Subcutaneous abdominal adipose tissue (tissue), 5 donors: Measurements from ENCODE around the gene RAB38.

Experiments used
- H3K27ac ChIP-seq: one replicate; pipeline ENCODE4 v1.7.0; 2013; ENCODE audit warnings: low read depth, mild to moderate bottlenecking, inconsistent platforms, low read length, moderate library complexity
- H3K27me3 ChIP-seq, 5 donors: one replicate each; pipeline ENCODE4 v1.7.0; 2013; ENCODE audit warnings: low read length in 5 of 5, inconsistent platforms in 1 of 5; ENCODE audit not compliant: control insufficient read depth in 5 of 5, insufficient read depth in 4 of 5
- H3K36me3 ChIP-seq, 5 donors: one replicate each; pipeline ENCODE4 v1.7.0; 2013; ENCODE audit warnings: low read length in 5 of 5; ENCODE audit not compliant: control insufficient read depth in 5 of 5, insufficient read depth in 5 of 5
- H3K4me1 ChIP-seq, 5 donors: one replicate each; pipeline ENCODE4 v1.7.0; 2013; ENCODE audit warnings: low read length in 5 of 5, mild to moderate bottlenecking in 3 of 5, moderate library complexity in 1 of 5; ENCODE audit not compliant: control insufficient read depth in 5 of 5, insufficient read depth in 5 of 5
- H3K4me3 ChIP-seq, 5 donors: one replicate each; pipeline ENCODE4 v1.7.0; 2013; ENCODE audit warnings: low read length in 5 of 5, low read depth in 1 of 5
- H3K9ac ChIP-seq, 5 donors: one replicate each; pipeline ENCODE4 v1.7.0; 2013; ENCODE audit warnings: low read length in 5 of 5, mild to moderate bottlenecking in 4 of 5, moderate library complexity in 3 of 5
- H3K9me3 ChIP-seq, 5 donors: one replicate each; pipeline ENCODE4 v1.7.0; 2013; ENCODE audit warnings: low read length in 5 of 5; ENCODE audit not compliant: control insufficient read depth in 5 of 5
- donor health status: healthy.
- donor health status: healthy.
- donor health status: healthy.
- donor health status: healthy.
- donor health status: healthy.

RAB38 gene

DNA sequence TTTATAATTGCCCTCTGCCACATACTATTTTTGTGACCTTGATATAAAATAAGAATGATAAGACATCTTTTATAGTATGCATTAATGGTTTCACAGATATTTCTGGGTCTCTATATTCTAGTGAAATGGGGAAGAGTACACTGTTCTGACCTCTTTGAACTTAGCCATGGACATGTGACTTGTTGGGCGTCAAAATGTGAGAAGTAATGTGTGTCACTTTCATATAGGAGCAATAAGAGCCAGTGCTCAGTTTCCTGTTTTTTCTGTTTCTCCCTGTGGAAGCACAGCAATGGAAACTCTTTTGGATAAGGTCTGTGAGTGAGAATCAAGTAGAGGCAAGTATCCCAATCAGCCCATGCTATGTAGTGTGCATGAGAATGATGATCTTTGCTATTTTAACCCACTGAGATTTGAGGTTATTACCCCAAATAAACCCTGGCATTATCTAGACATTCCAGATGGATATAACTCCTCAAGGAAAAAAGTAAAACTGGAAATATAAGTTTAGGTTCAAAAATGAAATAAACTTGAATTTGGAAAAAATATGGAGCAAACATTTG is 60.7 kb downstream of the RAB38 start:
- no peak overlapping the region for H3K27ac ChIP-seq

DNA sequence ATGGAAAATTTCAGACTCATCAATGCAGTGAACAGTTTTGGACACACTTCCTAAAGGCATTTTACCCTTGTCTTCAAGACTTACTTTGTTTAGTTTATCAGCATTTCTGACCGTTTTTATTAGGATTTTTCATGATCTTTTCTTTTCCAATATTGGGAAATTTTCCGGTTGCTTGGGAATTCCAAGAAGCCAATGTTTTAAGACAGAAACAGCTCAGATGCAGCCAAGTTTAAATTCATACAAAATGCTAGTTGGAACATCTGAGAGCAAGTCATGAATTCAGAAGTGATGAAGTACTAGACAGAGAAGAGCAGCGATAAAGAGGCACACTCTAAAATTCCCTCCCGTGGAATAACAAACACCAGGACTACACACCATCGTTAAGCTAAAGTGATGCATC is 68.6 kb downstream of the RAB38 start:
- H3K9me3 ChIP-seq: no peaks in the 10 kb centered on the region
- H3K27ac ChIP-seq: no peak overlapping the region
- no peak overlapping the region for H3K4me3 ChIP-seq
- H3K4me1 ChIP-seq: peaks cover 0 to 3% (median 0%) of the 10 kb centered on the region in 5 donors
- no peaks in the 10 kb centered on the region for H3K36me3 ChIP-seq
- H3K27me3 ChIP-seq: no peaks in the 10 kb centered on the region
- H3K9ac ChIP-seq: no peak overlapping the region

More for the DNA sequence above, 60.7 kb downstream of the RAB38 start:
- Histone ChIP-seq H3K9ac (no peak overlapping the region), H3K4me1 (no peaks in the 10 kb centered on the region), H3K9me3 (no peaks in the 10 kb centered on the region), H3K27me3 (no peaks in the 10 kb centered on the region), H3K4me3 (no peak overlapping the region), H3K36me3 (no peaks in the 10 kb centered on the region)

DNA sequence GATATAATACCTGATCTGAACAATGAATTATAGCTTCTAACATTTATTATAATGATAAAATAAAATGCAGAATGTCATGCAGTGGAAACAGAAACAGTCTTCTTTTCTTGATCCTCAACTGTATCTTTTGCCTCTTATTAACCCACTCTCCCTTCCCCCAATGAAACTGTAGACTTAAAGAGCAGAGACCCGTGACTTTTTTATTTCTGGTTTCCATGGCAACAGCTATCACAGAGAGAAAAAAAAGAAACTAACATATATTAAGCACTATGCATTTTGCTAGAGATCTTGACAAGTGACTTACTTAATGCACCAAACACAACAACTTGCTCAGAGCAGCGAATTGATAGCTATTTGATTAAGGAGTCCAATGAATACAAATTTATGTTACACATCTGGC is 69.3 kb downstream of the RAB38 start:
- Histone ChIP-seq H3K4me3 (no peak overlapping the region), H3K9me3 (no peaks in the 10 kb centered on the region), H3K36me3 (no peaks in the 10 kb centered on the region), H3K27me3 (no peaks in the 10 kb centered on the region), H3K4me1 (peaks cover 0 to 3% (median 0%) of the 10 kb centered on the region in 5 donors), H3K27ac (no peak overlapping the region), H3K9ac (no peak overlapping the region)

DNA sequence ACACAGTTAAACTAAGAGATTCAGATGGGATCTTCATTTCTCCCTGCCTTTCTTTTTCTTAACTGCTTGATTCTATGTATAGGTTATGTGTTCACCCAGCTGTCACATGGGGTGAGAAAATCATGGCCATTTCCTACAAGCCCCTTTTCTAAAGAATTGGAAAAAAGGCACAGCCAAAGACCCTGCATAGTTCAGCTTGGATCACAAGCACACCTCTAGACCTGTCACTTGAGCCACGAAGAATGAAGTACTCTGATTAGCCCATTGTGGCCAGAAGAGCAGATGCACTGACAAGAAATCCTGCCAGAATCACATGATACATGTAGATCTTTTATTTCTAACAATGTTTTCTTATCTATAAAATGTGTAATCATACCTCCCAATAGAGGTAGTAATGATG is 69.7 kb downstream of the RAB38 start:
- Histone ChIP-seq H3K36me3 (no peaks in the 10 kb centered on the region), H3K9ac (no peak overlapping the region), H3K9me3 (no peaks in the 10 kb centered on the region), H3K27me3 (no peaks in the 10 kb centered on the region), H3K27ac (no peak overlapping the region), H3K4me1 (peaks cover 0 to 5% (median 0%) of the 10 kb centered on the region in 5 donors), H3K4me3 (no peak overlapping the region)

DNA sequence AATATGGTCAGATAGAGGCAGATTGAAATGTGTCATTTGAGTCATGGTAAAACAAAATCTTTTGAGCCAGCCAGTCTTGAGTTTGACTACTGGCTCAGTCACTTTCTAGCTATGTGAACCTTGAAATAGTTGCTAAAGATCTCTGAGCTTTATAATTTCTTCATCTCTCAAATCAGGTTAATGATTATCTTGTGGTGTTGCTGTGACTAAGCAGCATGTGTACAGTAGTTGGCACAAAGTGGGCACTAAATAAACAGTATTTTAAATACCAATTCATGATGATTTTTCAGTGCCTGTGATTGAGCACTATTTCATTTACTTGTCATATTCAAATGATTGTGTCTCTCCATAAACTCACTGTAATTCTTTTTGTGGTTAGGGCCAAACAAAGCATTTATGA is 70.8 kb downstream of the RAB38 start:
- Histone ChIP-seq H3K9ac (no peak overlapping the region), H3K4me1 (peaks cover 0 to 5% (median 0%) of the 10 kb centered on the region in 5 donors), H3K27ac (no peak overlapping the region), H3K27me3 (no peaks in the 10 kb centered on the region), H3K9me3 (no peaks in the 10 kb centered on the region), H3K4me3 (no peak overlapping the region), H3K36me3 (no peaks in the 10 kb centered on the region)

DNA sequence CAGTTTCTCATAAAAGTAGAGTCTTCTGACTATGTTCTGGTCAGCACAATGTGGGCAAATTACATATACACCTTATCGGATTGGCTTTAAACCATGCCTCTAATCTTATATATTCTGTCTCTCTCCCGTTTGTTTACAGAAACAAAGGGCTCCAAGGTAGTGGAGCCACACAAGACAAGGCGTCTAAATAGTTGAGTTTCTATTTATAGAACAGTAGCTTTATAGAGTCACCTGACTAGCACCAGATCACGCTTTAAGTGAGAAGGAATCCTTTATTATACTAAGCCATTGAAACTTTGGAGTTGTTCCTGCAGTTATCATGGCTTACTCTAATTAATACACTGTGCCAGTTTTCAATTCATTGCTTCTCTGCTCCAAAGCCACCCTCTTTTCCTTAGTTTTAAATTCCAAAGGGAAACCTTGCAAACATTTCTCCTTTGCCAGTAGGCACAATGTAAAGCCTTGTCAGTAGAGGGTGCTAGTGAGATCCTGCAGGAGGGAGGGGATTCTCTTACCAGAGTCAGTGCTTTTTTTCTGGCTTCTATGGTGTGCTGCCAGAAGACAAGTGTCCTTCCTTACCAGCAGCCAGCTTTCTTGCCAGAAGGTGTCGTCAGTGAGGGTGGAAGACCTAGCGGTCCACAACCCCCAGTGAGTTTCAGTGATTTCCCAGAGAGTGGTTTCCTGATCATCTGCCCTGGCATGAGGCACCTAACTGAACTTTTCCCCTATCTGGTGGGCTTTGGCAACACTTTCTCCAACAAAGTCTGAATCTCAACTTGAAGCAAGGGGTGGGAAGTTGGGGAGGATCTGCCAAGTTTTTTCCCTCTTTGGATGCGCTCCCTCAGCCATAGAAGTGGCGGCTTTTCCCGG is 71.7 kb downstream of the RAB38 start:
- Histone ChIP-seq H3K9ac (no peak overlapping the region), H3K4me3 (no peak overlapping the region), H3K9me3 (no peaks in the 10 kb centered on the region), H3K27me3 (no peaks in the 10 kb centered on the region), H3K27ac (no peak overlapping the region), H3K36me3 (no peaks in the 10 kb centered on the region), H3K4me1 (peaks cover 0 to 5% (median 0%) of the 10 kb centered on the region in 5 donors)

DNA sequence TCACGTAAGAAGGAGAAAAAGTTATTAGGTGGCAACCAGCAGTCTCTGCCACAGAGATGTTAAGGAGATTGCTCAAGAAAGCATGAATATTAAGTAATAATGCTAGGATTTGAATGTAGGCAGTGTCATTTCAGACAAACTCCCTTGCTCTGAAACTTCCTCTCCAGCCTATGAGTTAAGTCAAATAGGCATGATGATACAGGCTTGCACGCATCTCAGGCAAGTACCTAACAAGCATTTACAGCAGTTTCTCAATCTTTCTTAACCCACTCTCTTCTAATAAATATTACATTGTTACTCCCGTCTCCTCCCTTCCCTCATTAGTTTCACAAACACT is 72.7 kb downstream of the RAB38 start:
- Histone ChIP-seq H3K4me1 (peaks cover 0 to 5% (median 0%) of the 10 kb centered on the region in 5 donors), H3K9ac (no peak overlapping the region), H3K4me3 (no peak overlapping the region), H3K27me3 (no peaks in the 10 kb centered on the region), H3K27ac (no peak overlapping the region), H3K9me3 (no peaks in the 10 kb centered on the region), H3K36me3 (no peaks in the 10 kb centered on the region)

DNA sequence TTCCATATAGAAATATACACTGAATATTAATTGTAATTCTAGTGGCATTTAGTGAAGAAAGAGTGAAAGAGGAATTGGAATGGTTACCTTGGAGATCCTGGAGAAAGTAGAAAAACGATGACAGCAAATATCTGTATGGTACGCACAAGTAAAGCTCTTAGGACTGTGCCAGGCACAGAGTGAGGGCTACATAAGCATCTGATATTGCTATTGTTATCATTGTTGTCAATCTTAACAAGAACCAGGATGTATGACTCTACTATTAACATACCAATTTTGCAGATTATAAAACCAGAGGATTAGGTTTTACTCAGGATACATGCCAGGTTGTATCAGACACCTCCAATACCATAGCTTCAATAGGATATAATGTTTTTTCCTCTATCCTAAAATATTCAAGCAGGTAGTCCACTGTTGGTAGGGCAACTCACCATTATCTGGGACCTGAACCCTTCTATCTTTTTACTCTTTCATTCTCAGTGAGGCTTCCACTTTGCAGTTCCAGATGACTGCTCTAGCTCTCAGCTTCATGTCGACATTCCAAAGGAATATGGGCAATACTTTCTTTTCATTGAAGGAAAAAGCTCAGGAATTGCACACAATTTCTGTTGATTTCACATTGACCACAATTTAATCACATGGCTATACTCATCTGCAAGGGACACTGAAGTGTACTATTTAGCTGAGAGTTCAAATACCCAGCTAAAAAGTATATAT is 73.2 kb downstream of the RAB38 start:
- Histone ChIP-seq H3K4me1 (peaks cover 0 to 5% (median 0%) of the 10 kb centered on the region in 5 donors), H3K4me3 (no peak overlapping the region), H3K9me3 (no peaks in the 10 kb centered on the region), H3K36me3 (no peaks in the 10 kb centered on the region), H3K27ac (no peak overlapping the region), H3K27me3 (no peaks in the 10 kb centered on the region), H3K9ac (no peak overlapping the region)

DNA sequence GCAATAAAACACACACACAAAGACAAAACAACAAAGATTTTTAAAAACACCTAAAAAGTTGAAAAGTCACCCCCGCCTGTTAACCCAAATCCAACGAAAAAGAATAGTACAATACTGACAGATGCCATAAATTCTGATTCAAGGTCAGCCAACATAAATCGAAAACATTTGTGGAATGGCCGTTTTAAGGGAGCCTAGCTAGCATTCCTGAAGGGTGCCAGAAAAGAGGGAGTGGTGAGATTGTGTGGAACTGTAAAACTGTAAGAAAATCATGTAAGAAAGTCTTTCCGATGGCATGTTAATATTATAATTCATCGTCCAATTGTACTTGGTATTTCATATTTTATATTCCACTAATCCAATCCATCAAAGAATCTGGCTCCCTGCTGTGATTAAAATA is 75.1 kb downstream of the RAB38 start:
- no peaks in the 10 kb centered on the region for H3K36me3 ChIP-seq
- H3K27me3 ChIP-seq: no peaks in the 10 kb centered on the region
- no peak overlapping the region for H3K4me3 ChIP-seq
- peak overlapping the region in 1 of 5 donors; percentile 39 for H3K9ac ChIP-seq
- H3K4me1 ChIP-seq: peaks cover 0 to 5% (median 0%) of the 10 kb centered on the region in 5 donors
- no peak overlapping the region for H3K27ac ChIP-seq
- H3K9me3 ChIP-seq: no peaks in the 10 kb centered on the region

DNA sequence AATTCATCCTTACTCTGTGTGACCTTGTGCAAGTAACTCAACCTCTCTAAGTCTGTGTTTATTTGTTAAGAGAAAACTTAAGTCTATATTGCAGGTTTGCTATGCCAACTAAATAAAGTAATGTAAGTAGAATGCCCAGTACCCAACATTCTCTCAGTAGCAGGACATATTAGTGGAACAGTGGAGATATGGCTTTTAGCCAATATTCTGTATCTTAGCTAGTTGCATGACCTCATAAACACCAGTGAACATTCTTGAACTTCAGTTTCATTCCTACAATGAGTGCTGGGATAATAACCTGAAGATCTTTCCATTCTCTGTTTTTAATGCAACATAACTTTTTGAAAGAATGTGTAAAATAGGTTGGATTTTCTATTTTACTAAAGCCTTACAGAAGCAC is 77.0 kb downstream of the RAB38 start:
- Histone ChIP-seq H3K4me1 (peaks cover 0 to 5% (median 0%) of the 10 kb centered on the region in 5 donors), H3K27ac (no peak overlapping the region), H3K9me3 (no peaks in the 10 kb centered on the region), H3K9ac (no peak overlapping the region), H3K36me3 (no peaks in the 10 kb centered on the region), H3K4me3 (no peak overlapping the region), H3K27me3 (no peaks in the 10 kb centered on the region)
